Neuronal stem cell (in vitro differentiated cells): ENCODE results near the gene TAB2.

Experiments used
- DNase-seq: peaks from one replicate; pipeline ENCODE4 v3.0.0-alpha.2; 2013; ENCODE audit warnings: low spot score
- H2AFZ ChIP-seq: one replicate; pipeline ENCODE4 v1.6.1; 2013; ENCODE audit warnings: mild to moderate bottlenecking, low read length, inconsistent platforms
- H2AK5ac ChIP-seq: 2 replicates; pipeline ENCODE4 v1.6.1; 2013; ENCODE audit warnings: low read depth, mild to moderate bottlenecking, inconsistent platforms, low read length, moderate library complexity, mixed read lengths
- H2BK120ac ChIP-seq: 2 replicates; pipeline ENCODE4 v1.6.1; 2013; ENCODE audit warnings: low read depth, mild to moderate bottlenecking, inconsistent platforms, low read length, moderate library complexity, mixed read lengths
- H2BK12ac ChIP-seq: one replicate; pipeline ENCODE4 v1.6.1; 2013; ENCODE audit warnings: low read length, inconsistent platforms
- H2BK15ac ChIP-seq: 2 replicates; pipeline ENCODE4 v1.6.1; 2013; ENCODE audit warnings: mild to moderate bottlenecking, low read length, inconsistent platforms, mixed read lengths
- H2BK5ac ChIP-seq: one replicate; pipeline ENCODE4 v1.6.1; 2013; ENCODE audit warnings: inconsistent platforms, mild to moderate bottlenecking, low read length, moderate library complexity
- H3K14ac ChIP-seq: one replicate; pipeline ENCODE4 v1.6.1; 2013; ENCODE audit warnings: low read length, inconsistent platforms
- H3K18ac ChIP-seq: 2 replicates; pipeline ENCODE4 v1.6.1; 2013; ENCODE audit warnings: low read length, inconsistent platforms
- H3K23ac ChIP-seq: 2 replicates; pipeline ENCODE4 v1.6.1; 2013; ENCODE audit warnings: low read depth, mild to moderate bottlenecking, mixed read lengths, low read length, inconsistent platforms; ENCODE audit not compliant: poor library complexity
- H3K27ac ChIP-seq: replicated peaks from 3 replicates; pipeline ENCODE4 v1.5.1; 2013; ENCODE audit warnings: low read length, inconsistent platforms
- H3K27me3 ChIP-seq, 3 experiments: 2 replicates each; pipeline ENCODE4 v1.6.1; 2013; ENCODE audit warnings: low read length in 3 of 3, mild to moderate bottlenecking in 2 of 3, inconsistent platforms in 1 of 3, low read depth in 1 of 3, mixed read lengths in 1 of 3, moderate library complexity in 1 of 3; ENCODE audit not compliant: control insufficient read depth in 3 of 3, insufficient read depth in 3 of 3
- H3K36me3 ChIP-seq, 2 donors: replicated peaks in 1 of 2; 2 replicates each; pipeline ENCODE4 v1.6.1; 2013; ENCODE audit warnings: low read length in 2 of 2; ENCODE audit not compliant: control insufficient read depth in 2 of 2, insufficient read depth in 2 of 2
- H3K4ac ChIP-seq: 2 replicates; pipeline ENCODE4 v1.6.1; 2013; ENCODE audit warnings: inconsistent platforms, mild to moderate bottlenecking, low read length, moderate library complexity
- H3K4me1 ChIP-seq, 2 donors: 1 replicate in 1 of 2; 2 replicates in 1 of 2; pipeline ENCODE4 v1.6.1; 2013; ENCODE audit warnings: low read length in 2 of 2, low read depth in 1 of 2; ENCODE audit not compliant: control insufficient read depth in 2 of 2, insufficient read depth in 1 of 2
- H3K4me2 ChIP-seq: one replicate; pipeline ENCODE4 v1.6.1; 2013; ENCODE audit warnings: mild to moderate bottlenecking, low read length, inconsistent platforms; ENCODE audit not compliant: insufficient read depth, poor library complexity, severe bottlenecking
- H3K4me3 ChIP-seq, 2 donors: 2 replicates each; pipeline ENCODE4 v1.5.1; 2013; ENCODE audit warnings: low read length in 2 of 2, mild to moderate bottlenecking in 2 of 2, inconsistent platforms in 1 of 2, moderate library complexity in 1 of 2
- H3K79me1 ChIP-seq: one replicate; pipeline ENCODE4 v1.6.1; 2013; ENCODE audit warnings: low read depth, mild to moderate bottlenecking, inconsistent platforms, low read length, moderate library complexity
- H3K9ac ChIP-seq: one replicate; pipeline ENCODE4 v1.6.1; 2013; ENCODE audit warnings: mild to moderate bottlenecking, low read depth, low read length, inconsistent platforms; ENCODE audit not compliant: poor library complexity
- H3K9me3 ChIP-seq, 2 donors: replicated peaks in 1 of 2; 2 replicates each; pipeline versions ENCODE3 to v1.6.1; 2013; ENCODE audit warnings: low read length in 2 of 2, mild to moderate bottlenecking in 2 of 2, inconsistent platforms in 1 of 2, low read depth in 1 of 2, mixed read lengths in 1 of 2, moderate library complexity in 1 of 2; ENCODE audit not compliant: control insufficient read depth in 2 of 2, insufficient read depth in 1 of 2
- H4K8ac ChIP-seq: one replicate; pipeline ENCODE4 v1.6.1; 2013; ENCODE audit warnings: low read depth, mild to moderate bottlenecking, inconsistent platforms, low read length, moderate library complexity
- H4K91ac ChIP-seq: one replicate; pipeline ENCODE4 v1.6.1; 2013; ENCODE audit warnings: low read length, low read depth, mild to moderate bottlenecking, inconsistent platforms; ENCODE audit not compliant: poor library complexity
- WGBS, 2 donors: extraction: QIAGEN DNeasy Blood & Tissue Kit; methylation state at CpG; one replicate each; pipeline ENCODE4 v1.1.7; 2013; ENCODE audit warnings: missing lambda C conversion rate in 2 of 2, mixed read lengths in 1 of 2; ENCODE audit not compliant: insufficient read length in 2 of 2, insufficient replicate concordance in 1 of 2; ENCODE audit errors: extremely low coverage in 2 of 2; 5-methylcytosine and 5-hydroxymethylcytosine counted together

The TAB2 gene

GRCh38 chr6:149331043-149331807 is 13.7 kb downstream of the TAB2 start:
- Histone ChIP-seq H3K27ac (no peak overlapping the region), H2AK5ac (no peak overlapping the region), H2BK15ac (no peak overlapping the region), H3K9me3 (peaks cover 0 to 2% of the 10 kb centered on the region in 2 donors), H3K27me3 (no peaks in the 10 kb centered on the region), H2BK5ac (no peak overlapping the region), H4K8ac (no peak overlapping the region), H4K91ac (no peak overlapping the region), H3K18ac (no peak overlapping the region), H2BK12ac (no peak overlapping the region), H3K14ac (no peak overlapping the region), H3K4me1 (peaks cover 7 to 12% of the 10 kb centered on the region in 2 donors), H3K36me3 (no peaks in the 10 kb centered on the region), H3K4ac (no peak overlapping the region), H2AFZ (no peak overlapping the region), H3K4me3 (no peak overlapping the region), H2BK120ac (no peak overlapping the region), H3K4me2 (no peak overlapping the region), H3K9ac (no peak overlapping the region), H3K79me1 (peaks cover 2% of the 10 kb centered on the region), H3K23ac (no peak overlapping the region)
- no peak for DNase-seq
- WGBS, 2 donors = no CpG with 5 or more reads among the region's 2 CpGs

GRCh38 chr6:149331871-149332270 is 14.4 kb downstream of the TAB2 start:
- Histone ChIP-seq H3K18ac (no peak overlapping the region), H3K14ac (no peak overlapping the region), H3K4ac (no peak overlapping the region), H3K23ac (no peak overlapping the region), H2AFZ (no peak overlapping the region), H2BK120ac (no peak overlapping the region), H2BK12ac (no peak overlapping the region), H2AK5ac (no peak overlapping the region), H4K91ac (no peak overlapping the region), H3K4me2 (no peak overlapping the region), H4K8ac (no peak overlapping the region), H2BK15ac (no peak overlapping the region), H2BK5ac (no peak overlapping the region), H3K9me3 (peaks cover 0 to 2% of the 10 kb centered on the region in 2 donors), H3K4me3 (no peak overlapping the region), H3K36me3 (no peaks in the 10 kb centered on the region), H3K4me1 (peaks cover 9 to 16% of the 10 kb centered on the region in 2 donors), H3K79me1 (peaks cover 2% of the 10 kb centered on the region), H3K27me3 (no peaks in the 10 kb centered on the region), H3K9ac (no peak overlapping the region), H3K27ac (no peak overlapping the region)
- WGBS, 2 donors = no CpG with 5 or more reads among the region's 2 CpGs
- DNase-seq = no peak

GRCh38 chr6:149332602-149333265 is 15.2 kb downstream of the TAB2 start:
- Histone ChIP-seq H3K4me2 (no peak overlapping the region), H2AFZ (no peak overlapping the region), H2BK12ac (no peak overlapping the region), H2AK5ac (no peak overlapping the region), H3K18ac (no peak overlapping the region), H3K27ac (no peak overlapping the region), H3K9ac (no peak overlapping the region), H3K27me3 (no peaks in the 10 kb centered on the region), H2BK15ac (no peak overlapping the region), H4K8ac (no peak overlapping the region), H2BK5ac (no peak overlapping the region), H4K91ac (no peak overlapping the region), H3K9me3 (peaks cover 0 to 2% of the 10 kb centered on the region in 2 donors), H3K36me3 (no peaks in the 10 kb centered on the region), H3K14ac (no peak overlapping the region), H3K4ac (no peak overlapping the region), H3K4me1 (peaks cover 9 to 16% of the 10 kb centered on the region in 2 donors), H3K4me3 (no peak overlapping the region), H3K23ac (no peak overlapping the region), H2BK120ac (no peak overlapping the region), H3K79me1 (no peaks in the 10 kb centered on the region)
- WGBS, 2 donors = no CpG with 5 or more reads among the region's 5 CpGs
- DNase-seq = no peak

GRCh38 chr6:149333266-149333620 is 15.7 kb downstream of the TAB2 start:
- H3K27ac ChIP-seq = no peak overlapping the region
- H3K36me3 ChIP-seq = no peaks in the 10 kb centered on the region
- H4K8ac ChIP-seq = no peak overlapping the region
- H3K23ac ChIP-seq = no peak overlapping the region
- H3K79me1 ChIP-seq = no peaks in the 10 kb centered on the region
- peaks cover 0 to 2% of the 10 kb centered on the region in 2 donors for H3K9me3 ChIP-seq
- peaks cover 9 to 16% of the 10 kb centered on the region in 2 donors for H3K4me1 ChIP-seq
- no peak overlapping the region for H2AK5ac ChIP-seq
- no peak overlapping the region for H3K4me3 ChIP-seq
- H4K91ac ChIP-seq = no peak overlapping the region
- H2BK5ac ChIP-seq = no peak overlapping the region
- no peak overlapping the region for H2BK12ac ChIP-seq
- no peak overlapping the region for H3K14ac ChIP-seq
- H2BK15ac ChIP-seq = no peak overlapping the region
- H3K4me2 ChIP-seq = no peak overlapping the region
- H3K9ac ChIP-seq = no peak overlapping the region
- no peak overlapping the region for H3K18ac ChIP-seq
- no peak overlapping the region for H2BK120ac ChIP-seq
- no peak overlapping the region for H3K4ac ChIP-seq
- no peaks in the 10 kb centered on the region for H3K27me3 ChIP-seq
- no peak for DNase-seq
- WGBS, 2 donors = no CpG with 5 or more reads among the region's 4 CpGs
- no peak overlapping the region for H2AFZ ChIP-seq
